Measurements from ENCODE around the gene STX18. TPM values are rescaled to one million over a fixed set of nuclear protein-coding genes. Genes with fewer than 3 reads are reported as not detected.

The STX18 gene
- total RNA-seq, 1 experiment from 2014 or later: 20.9 TPM

GRCh38 chr4:4410271-4410670 lies 131.6 kb downstream of the STX18 start:
- no peak for DNase-seq
- H2AK5ac ChIP-seq (ENCODE audit: insufficient read length, low read length): no peak overlapping the region
- no peaks in the 10 kb centered on the region for H3K4me1 ChIP-seq (ENCODE audit: insufficient read depth, low read length)
- H3K27me3 Mint-ChIP-seq (ENCODE audit: low read depth): no peaks in the 10 kb centered on the region; the same call in 1 of the 2 replicates
- no peaks in the 10 kb centered on the region for H3K23me2 ChIP-seq (ENCODE audit: insufficient read length, low read depth, low read length, poor library complexity, severe bottlenecking)
- no peak overlapping the region for H2BK120ac ChIP-seq (ENCODE audit: low read depth, low read length, poor library complexity, severe bottlenecking)
- no peak overlapping the region for H3K9ac ChIP-seq (ENCODE audit: extremely low read depth, insufficient read length, low read length)
- no peak overlapping the region for H4K91ac ChIP-seq (ENCODE audit: insufficient read length, low read depth, low read length)
- H3T11ph ChIP-seq (ENCODE audit: low read length): no peak overlapping the region
- H3K4me2 ChIP-seq (ENCODE audit: insufficient read depth, insufficient read length, low read length): no peak overlapping the region
- peaks cover 0 to 4% of the 10 kb centered on the region in 2 experiments; a peak in 1 of 4 replicates for H3K4me1 Mint-ChIP-seq
- H3K27ac Mint-ChIP-seq: no peak overlapping the region; a peak in 1 of 7 replicates
- no CpG with 5 or more reads among the region's 15 CpGs for WGBS (ENCODE audit: extremely low coverage, insufficient read length, low lambda C conversion rate)
- no peak overlapping the region for H3K18ac ChIP-seq (ENCODE audit: insufficient read length, low read depth, low read length)
- peaks cover 0 to 4% (median 0%) of the 10 kb centered on the region in 3 experiments; a peak in 3 of 7 replicates for H3K36me3 Mint-ChIP-seq (ENCODE audit: insufficient read depth in 1 of 3, low read depth in 3 of 3)
- no peak overlapping the region for H3K4ac ChIP-seq (ENCODE audit: low read depth, low read length)
- no peaks in the 10 kb centered on the region for H3K79me2 ChIP-seq (ENCODE audit: insufficient read depth, low read length)
- TF ChIP-seq, protein P1, sequence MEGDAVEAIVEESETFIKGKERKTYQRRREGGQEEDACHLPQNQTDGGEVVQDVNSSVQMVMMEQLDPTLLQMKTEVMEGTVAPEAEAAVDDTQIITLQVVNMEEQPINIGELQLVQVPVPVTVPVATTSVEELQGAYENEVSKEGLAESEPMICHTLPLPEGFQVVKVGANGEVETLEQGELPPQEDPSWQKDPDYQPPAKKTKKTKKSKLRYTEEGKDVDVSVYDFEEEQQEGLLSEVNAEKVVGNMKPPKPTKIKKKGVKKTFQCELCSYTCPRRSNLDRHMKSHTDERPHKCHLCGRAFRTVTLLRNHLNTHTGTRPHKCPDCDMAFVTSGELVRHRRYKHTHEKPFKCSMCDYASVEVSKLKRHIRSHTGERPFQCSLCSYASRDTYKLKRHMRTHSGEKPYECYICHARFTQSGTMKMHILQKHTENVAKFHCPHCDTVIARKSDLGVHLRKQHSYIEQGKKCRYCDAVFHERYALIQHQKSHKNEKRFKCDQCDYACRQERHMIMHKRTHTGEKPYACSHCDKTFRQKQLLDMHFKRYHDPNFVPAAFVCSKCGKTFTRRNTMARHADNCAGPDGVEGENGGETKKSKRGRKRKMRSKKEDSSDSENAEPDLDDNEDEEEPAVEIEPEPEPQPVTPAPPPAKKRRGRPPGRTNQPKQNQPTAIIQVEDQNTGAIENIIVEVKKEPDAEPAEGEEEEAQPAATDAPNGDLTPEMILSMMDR (conservative IDR thresholded peaks at IDR 0.05): no peak
- H3K23ac ChIP-seq (ENCODE audit: insufficient read length, low read depth, low read length): no peak overlapping the region
- no peak overlapping the region for H4K5ac ChIP-seq (ENCODE audit: insufficient read length, low read depth, low read length)
- no peak overlapping the region for H3K27ac ChIP-seq (ENCODE audit: insufficient read length, low read depth, low read length)
- H2BK20ac ChIP-seq (ENCODE audit: low read depth, low read length, poor library complexity, severe bottlenecking): no peak overlapping the region
- H3K56ac ChIP-seq (ENCODE audit: insufficient read length, low read depth, low read length): no peak overlapping the region
- no peaks in the 10 kb centered on the region for H3K79me1 ChIP-seq (ENCODE audit: insufficient read depth, low read depth, low read length, poor library complexity, severe bottlenecking)
- H3K4me3 Mint-ChIP-seq: no peak overlapping the region
- no peak overlapping the region for H2BK5ac ChIP-seq (ENCODE audit: insufficient read length, low read length)
- H3K9me3 ChIP-seq (ENCODE audit: control insufficient read depth, low read depth, low read length): no peaks in the 10 kb centered on the region
- no peaks in the 10 kb centered on the region for H3K27me3 ChIP-seq (ENCODE audit: insufficient read depth, low read length)
- H2BK12ac ChIP-seq (ENCODE audit: insufficient read length, low read depth, low read length): no peak overlapping the region
- no peak overlapping the region for H2BK15ac ChIP-seq (ENCODE audit: low read depth, low read length)
- no peak overlapping the region for H4K8ac ChIP-seq (replicated peaks; ENCODE audit: insufficient read length, low read depth, low read length)
- H3K14ac ChIP-seq (ENCODE audit: insufficient read depth, low read length): no peak overlapping the region; the same call in 1 of the 2 replicates
- H4K20me1 ChIP-seq (ENCODE audit: control insufficient read depth, insufficient read depth, insufficient read length): no peaks in the 10 kb centered on the region
- H3K9me3 Mint-ChIP-seq: peaks cover 0 to 2% of the 10 kb centered on the region in 2 experiments; a peak in 1 of 5 replicates
- no peak overlapping the region for H2AFZ ChIP-seq (ENCODE audit: low read length)
